ENCODE measurements around the gene FAM228A.

The FAM228A gene

GRCh38 chr2:24221343-24222050 is 46.6 kb downstream of the FAM228A start:
- no peak overlapping the region for H3K27ac ChIP-seq (replicated peaks)
- TF ChIP-seq, protein P1, sequence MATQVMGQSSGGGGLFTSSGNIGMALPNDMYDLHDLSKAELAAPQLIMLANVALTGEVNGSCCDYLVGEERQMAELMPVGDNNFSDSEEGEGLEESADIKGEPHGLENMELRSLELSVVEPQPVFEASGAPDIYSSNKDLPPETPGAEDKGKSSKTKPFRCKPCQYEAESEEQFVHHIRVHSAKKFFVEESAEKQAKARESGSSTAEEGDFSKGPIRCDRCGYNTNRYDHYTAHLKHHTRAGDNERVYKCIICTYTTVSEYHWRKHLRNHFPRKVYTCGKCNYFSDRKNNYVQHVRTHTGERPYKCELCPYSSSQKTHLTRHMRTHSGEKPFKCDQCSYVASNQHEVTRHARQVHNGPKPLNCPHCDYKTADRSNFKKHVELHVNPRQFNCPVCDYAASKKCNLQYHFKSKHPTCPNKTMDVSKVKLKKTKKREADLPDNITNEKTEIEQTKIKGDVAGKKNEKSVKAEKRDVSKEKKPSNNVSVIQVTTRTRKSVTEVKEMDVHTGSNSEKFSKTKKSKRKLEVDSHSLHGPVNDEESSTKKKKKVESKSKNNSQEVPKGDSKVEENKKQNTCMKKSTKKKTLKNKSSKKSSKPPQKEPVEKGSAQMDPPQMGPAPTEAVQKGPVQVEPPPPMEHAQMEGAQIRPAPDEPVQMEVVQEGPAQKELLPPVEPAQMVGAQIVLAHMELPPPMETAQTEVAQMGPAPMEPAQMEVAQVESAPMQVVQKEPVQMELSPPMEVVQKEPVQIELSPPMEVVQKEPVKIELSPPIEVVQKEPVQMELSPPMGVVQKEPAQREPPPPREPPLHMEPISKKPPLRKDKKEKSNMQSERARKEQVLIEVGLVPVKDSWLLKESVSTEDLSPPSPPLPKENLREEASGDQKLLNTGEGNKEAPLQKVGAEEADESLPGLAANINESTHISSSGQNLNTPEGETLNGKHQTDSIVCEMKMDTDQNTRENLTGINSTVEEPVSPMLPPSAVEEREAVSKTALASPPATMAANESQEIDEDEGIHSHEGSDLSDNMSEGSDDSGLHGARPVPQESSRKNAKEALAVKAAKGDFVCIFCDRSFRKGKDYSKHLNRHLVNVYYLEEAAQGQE (IDR thresholded peaks at IDR 0.05; ENCODE audit: insufficient replicate concordance, low read depth) = no peak
- TF ChIP-seq CTCF (IDR thresholded peaks at IDR 0.05; ENCODE audit: insufficient read depth, low read length) (no peak), SPI1 (IDR thresholded peaks at IDR 0.05; ENCODE audit: borderline replicate concordance, low read depth) (no peak), POLR2AphosphoS5 (IDR thresholded peaks at IDR 0.05; ENCODE audit: low read depth) (no peak), GABPA (IDR thresholded peaks at IDR 0.05; ENCODE audit: low read depth) (no peak)
- H3K27me3 ChIP-seq (ENCODE audit: insufficient read depth, poor library complexity, severe bottlenecking) = no peaks in the 10 kb centered on the region
- H3K4me3 ChIP-seq (replicated peaks; ENCODE audit: insufficient read depth, low read length) = no peak overlapping the region
- DNase-seq (ENCODE audit: low read depth in 1 of 2, low spot score in 1 of 2) = no peak

- Histone ChIP-seq H3K27ac (replicated peaks) (no peak overlapping the region), H3K4me3 (replicated peaks; ENCODE audit: insufficient read depth, low read length) (no peak overlapping the region), H3K27me3 (ENCODE audit: insufficient read depth, poor library complexity, severe bottlenecking) (no peaks in the 10 kb centered on the region)
- TF ChIP-seq SPI1 (IDR thresholded peaks at IDR 0.05; ENCODE audit: borderline replicate concordance, low read depth) (no peak), CTCF (IDR thresholded peaks at IDR 0.05; ENCODE audit: insufficient read depth, low read length) (no peak), POLR2AphosphoS5 (IDR thresholded peaks at IDR 0.05; ENCODE audit: low read depth) (no peak), GABPA (IDR thresholded peaks at IDR 0.05; ENCODE audit: low read depth) (no peak)
- TF ChIP-seq, protein P1 (IDR thresholded peaks at IDR 0.05; ENCODE audit: insufficient replicate concordance, low read depth) = no peak
- no peak for DNase-seq (ENCODE audit: low read depth in 1 of 2, low spot score in 1 of 2)
These were observed 48.1 kb downstream of the FAM228A start for GRCh38 chr2:24222946-24223345.

- no peaks in the 10 kb centered on the region for H3K27me3 ChIP-seq (ENCODE audit: insufficient read depth, poor library complexity, severe bottlenecking)
- H3K4me3 ChIP-seq (replicated peaks; ENCODE audit: insufficient read depth, low read length) = no peak overlapping the region
- TF ChIP-seq CTCF (IDR thresholded peaks at IDR 0.05; ENCODE audit: insufficient read depth, low read length) (no peak), POLR2AphosphoS5 (IDR thresholded peaks at IDR 0.05; ENCODE audit: low read depth) (no peak), SPI1 (IDR thresholded peaks at IDR 0.05; ENCODE audit: borderline replicate concordance, low read depth) (no peak), GABPA (IDR thresholded peaks at IDR 0.05; ENCODE audit: low read depth) (no peak)
- TF ChIP-seq, protein P1 (IDR thresholded peaks at IDR 0.05; ENCODE audit: insufficient replicate concordance, low read depth) = no peak
- DNase-seq (ENCODE audit: low read depth in 1 of 2, low spot score in 1 of 2) = no peak
- no peak overlapping the region for H3K27ac ChIP-seq (replicated peaks)
These were observed 50.8 kb downstream of the FAM228A start for GRCh38 chr2:24225499-24226242.

All from HL-60 (cell line).